HL-60/S4 treated with phorbol 12-myristate 13-acetate at 8.2 ng/mL for 4 days and 3 days (cell line): ENCODE results near the gene FAM89A.
"Not testable (repeated sequence)": the region's sequence is repeated elsewhere in the genome, so short reads cannot be mapped to it uniquely, and the experiment has no call there.

Experiments used
- in situ Hi-C: fragments of 300-500 bp; cut with MboI; formaldehyde crosslinking; loops from 2 replicates; pipeline ENCODE4 v1.15.0; 2022; ENCODE audit warnings: low sequenced_read_pairs

The FAM89A gene

DNA sequence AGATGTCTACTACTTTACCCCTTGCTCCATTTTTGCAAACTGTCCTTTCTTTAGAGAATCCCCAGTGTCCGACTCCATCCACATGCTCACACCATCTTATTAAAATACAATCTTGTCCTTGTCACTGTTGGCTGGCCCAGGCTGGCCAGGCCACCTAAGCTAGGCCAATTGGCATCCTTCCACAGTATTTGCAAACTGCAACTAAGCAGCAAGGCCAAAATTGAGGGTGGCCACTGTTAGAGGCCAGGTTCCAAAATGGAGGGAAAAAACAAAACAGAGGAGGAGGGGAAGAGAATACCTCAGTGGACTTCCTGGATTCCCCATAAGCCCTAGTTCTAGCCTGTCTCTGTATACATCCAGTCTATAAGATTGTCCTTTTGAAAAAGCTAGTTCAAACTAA, 4.3 kb downstream of the FAM89A start:
- in situ Hi-C loops: no loop called here

DNA sequence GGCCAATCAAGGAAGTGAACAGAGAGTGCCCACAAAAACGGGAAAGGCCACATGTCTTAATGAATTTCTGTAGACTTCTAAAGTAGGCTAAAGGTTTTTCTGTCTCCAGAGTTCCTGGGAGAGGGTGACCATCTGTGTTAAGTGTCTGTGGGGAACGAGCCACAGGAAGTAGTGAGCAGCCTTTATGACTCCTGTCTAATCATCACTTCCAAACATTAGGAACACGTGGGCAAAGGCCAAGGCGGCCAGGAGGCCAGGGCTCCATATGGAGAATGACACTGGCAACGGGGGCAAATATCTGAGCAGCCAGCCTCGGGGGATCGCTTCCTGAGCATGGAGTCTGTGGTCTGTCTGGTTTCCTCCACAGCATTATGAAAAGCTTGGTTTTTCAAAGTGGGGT, 7.1 kb downstream of the FAM89A start:
- in situ Hi-C loops: no loop called here

- in situ Hi-C loops: no loop called here
These were observed 10.2 kb downstream of the FAM89A start for GRCh38 chr1:231029841-231030240.

- in situ Hi-C loops: not testable (repeated sequence)
These were observed 10.8 kb downstream of the FAM89A start for GRCh38 chr1:231029247-231029646.

GRCh38 chr1:231028682-231029081, 11.4 kb downstream of the FAM89A start:
- in situ Hi-C loops: no loop called here

DNA sequence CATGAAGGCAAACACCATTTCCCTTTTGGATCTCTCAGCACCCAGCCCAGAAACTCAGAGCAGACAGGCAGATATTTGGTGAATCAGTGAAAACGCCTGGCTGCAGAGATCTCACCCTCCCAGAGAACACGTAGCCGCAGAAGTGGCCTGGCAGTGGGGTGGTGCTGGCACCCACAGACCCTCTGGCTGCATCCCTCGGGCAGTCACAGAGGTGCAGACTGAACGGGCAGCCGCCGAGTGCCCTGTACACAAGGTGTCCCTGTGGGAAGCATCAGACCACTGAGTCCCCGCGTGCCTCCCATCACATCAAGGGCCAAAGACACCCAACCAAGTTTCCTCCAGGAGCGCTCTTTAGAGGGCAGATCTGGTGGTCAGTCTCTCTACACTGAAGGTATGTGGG, 12.1 kb downstream of the FAM89A start:
- in situ Hi-C loops: no loop called here

- in situ Hi-C loops: no loop called here
These were observed 12.7 kb downstream of the FAM89A start for GRCh38 chr1:231027136-231027925.

GRCh38 chr1:231026576-231026975, 13.5 kb downstream of the FAM89A start:
- in situ Hi-C loops: no loop called here

- in situ Hi-C loops: no loop called here
These were observed 16.9 kb downstream of the FAM89A start for GRCh38 chr1:231023150-231023549.

- in situ Hi-C loops: not testable (repeated sequence)
These were observed 17.5 kb downstream of the FAM89A start for GRCh38 chr1:231022543-231022942.

DNA sequence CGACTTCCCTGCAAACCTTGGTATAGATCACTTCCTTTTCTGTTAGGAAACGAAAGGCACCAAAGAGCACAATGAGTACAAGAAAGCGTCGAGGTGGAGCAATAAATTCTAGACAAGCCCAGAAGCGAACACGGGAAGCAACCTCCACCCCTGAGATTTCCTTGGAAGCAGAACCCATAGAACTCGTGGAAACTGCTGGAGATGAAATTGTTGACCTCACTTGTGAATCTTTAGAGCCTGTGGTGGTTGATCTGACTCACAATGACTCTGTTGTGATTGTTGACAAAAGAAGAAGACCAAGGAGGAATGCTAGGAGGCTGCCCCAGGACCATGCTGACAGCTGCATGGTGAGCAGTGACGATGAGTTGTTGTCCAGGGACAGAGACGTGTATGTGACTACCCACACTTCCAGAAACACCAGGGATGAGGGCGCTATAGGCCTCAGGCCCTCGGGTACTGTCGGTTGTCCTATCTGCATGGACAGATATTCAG, 18.5 kb downstream of the FAM89A start:
- in situ Hi-C loops: no loop called here

DNA sequence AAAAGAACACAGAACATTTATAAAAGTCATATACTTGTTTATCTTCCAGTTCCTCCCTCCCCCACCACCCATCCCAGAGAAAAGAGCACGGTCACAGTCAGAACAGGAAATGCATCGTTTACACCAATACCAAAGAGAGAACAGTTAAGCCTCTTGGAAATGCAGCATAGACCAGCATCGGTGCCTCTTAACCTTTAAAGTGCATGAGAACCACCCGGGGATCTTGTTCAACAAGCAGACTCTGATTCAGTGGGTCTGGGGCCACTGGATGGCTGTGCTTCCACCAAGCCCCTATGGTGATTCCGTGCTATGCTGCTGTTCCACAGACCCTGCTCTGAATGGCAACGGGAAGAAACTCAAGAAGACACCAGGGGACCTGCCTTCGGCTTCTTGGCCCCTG, 19.2 kb downstream of the FAM89A start:
- in situ Hi-C loops: no loop called here

- in situ Hi-C loops: no loop called here
These were observed 19.9 kb downstream of the FAM89A start for GRCh38 chr1:231020139-231020601.

GRCh38 chr1:231019711-231020110, 20.3 kb downstream of the FAM89A start:
- in situ Hi-C loops: no loop called here

DNA sequence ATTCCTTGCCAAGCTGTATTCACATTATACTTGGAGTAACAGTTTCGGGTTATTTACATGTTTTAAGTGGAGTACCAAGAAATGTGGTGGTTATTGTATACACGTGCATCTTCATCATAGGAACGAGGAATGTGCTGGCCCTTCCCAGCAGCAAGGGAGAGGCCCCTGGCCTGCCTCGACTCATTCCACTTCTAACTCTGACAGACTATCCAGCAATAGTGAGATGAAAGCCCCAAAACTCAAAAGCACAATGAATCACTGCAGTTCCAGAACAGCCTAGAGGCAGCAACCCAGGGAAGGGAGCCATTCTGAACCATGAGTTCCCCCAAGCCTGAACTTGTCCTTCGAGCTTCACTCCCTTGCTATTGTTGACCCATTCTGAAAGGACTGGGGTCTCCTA, 23.1 kb downstream of the FAM89A start:
- in situ Hi-C loops: no loop called here

DNA sequence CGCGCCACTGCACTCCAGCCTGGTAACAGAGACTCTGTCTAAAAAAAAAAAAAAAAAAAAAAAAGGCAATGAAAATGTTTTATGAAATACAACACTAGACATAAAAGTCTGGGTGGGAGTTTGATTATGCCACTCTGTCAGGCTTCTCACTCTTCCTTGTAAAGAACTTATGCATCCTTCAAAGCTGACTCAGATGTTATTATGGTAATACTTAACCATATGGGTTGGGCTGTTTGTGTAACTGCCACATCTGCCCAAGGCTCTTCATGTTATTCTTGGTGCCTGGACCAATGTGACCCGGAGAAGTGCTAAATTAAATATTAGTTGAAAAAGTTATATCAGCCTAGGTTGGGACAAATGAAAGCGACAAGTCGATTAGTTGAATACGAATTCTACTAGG, 23.8 kb downstream of the FAM89A start:
- in situ Hi-C loops: no loop called here

GRCh38 chr1:231013391-231014015, 26.6 kb downstream of the FAM89A start:
- in situ Hi-C loops: no loop called here

- in situ Hi-C loops: no loop called here
These were observed 28.1 kb downstream of the FAM89A start for GRCh38 chr1:231011963-231012362.

DNA sequence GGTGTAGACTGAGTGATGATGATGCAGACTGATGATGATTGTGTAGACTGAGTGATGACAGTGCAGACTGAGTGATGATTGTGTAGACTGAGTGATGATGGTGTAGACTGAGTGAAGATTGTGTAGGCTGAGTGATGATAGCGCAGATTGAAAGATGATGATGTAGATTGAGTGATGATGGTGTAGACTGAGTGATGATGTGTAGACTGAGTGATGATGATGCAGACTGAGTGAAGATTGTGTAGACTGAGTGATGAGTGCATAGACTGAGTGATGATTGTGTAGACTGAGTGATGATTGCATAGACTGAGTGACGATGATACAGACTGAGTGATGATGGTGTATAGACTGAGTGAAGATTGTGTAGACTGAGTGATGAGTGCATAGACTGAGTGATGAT, 28.7 kb downstream of the FAM89A start:
- in situ Hi-C loops: no loop called here

GRCh38 chr1:231007535-231007934, 32.5 kb downstream of the FAM89A start:
- in situ Hi-C loops: not testable (repeated sequence)

DNA sequence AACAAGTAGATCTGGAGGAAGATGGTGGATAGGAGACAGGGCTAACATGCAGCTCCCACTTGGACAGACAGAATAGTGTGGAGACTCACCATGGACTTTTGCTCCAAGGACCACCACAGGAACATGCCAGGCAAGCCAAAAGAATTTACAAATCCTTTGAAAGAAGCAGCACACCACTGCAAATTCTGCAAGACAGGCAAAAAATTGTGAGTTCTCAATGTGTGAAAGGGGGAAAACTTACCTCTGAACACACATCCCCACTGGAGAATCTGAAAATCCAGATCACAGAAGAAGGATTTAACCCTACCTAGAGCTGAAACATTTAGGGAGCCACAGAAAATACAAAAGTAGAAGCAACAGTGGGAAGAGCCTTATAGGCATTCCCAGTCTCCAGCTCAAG, 38.2 kb downstream of the FAM89A start:
- in situ Hi-C loops: no loop called here

DNA sequence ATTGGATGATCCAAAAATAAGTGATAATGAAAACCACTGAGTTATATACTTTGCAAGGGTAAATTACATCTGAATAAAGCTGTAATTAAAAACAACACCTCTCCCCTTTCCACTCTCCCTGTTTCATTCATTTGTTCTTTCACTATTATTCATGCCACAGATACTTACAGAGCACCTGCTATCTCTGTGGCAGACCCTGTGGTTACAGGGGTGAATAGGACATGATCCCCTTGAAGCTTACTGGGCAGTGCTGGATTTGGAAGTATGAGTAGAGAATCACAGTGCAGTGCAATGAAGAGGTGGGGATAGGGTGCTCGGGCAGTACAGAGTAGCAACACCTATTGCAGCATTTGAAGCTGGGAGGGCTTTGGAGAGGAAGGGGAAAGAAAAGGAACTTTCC, 39.4 kb downstream of the FAM89A start:
- in situ Hi-C loops: no loop called here
